ENCODE results near the gene FRS2. TPM values are rescaled to one million over a fixed set of nuclear protein-coding genes. Genes with fewer than 3 reads are reported as not detected.

The FRS2 gene
- total and polyA plus RNA-seq, 9 of the 15 experiments (the other 6 are each of a cell fraction or from before 2014, with no cell fraction given): 1.0 to 9.1 (median 6.0) TPM

- no peak for TF ChIP-seq AFF1 (IDR thresholded peaks at IDR 0.05; ENCODE audit: low read depth in 1 of 2, partially characterized antibody in 2 of 2)
These were observed 53.5 kb downstream of the FRS2 start (continued) for GRCh38 chr12:69523433-69524330.

- Histone ChIP-seq H3K79me2 (ENCODE audit: control insufficient read depth, insufficient read depth, low read length) (peaks cover 62% of the 10 kb centered on the region), H3K4me3 (no peak overlapping the region), H2AFZ (ENCODE audit: low read depth, low read length) (no peak overlapping the region), H3K4me1 (replicated peaks in 1 of 2; ENCODE audit: control insufficient read depth in 2 of 2, insufficient read depth in 2 of 2, low read length in 2 of 2) (peaks cover 0 to 8% of the 10 kb centered on the region in 2 experiments; a peak in 1 of 5 replicates), H4K20me1 (replicated peaks; ENCODE audit: control insufficient read depth, insufficient read depth, low read length) (no peaks in the 10 kb centered on the region), H3K9ac (ENCODE audit: insufficient read depth in 1 of 2, low read depth in 2 of 2, low read length in 2 of 2) (no peak overlapping the region; a peak in 1 of 4 replicates), H3K27ac (ENCODE audit: extremely low read depth, low read depth, low read length) (no peak overlapping the region), H3K9me3 (replicated peaks; ENCODE audit: control insufficient read depth, insufficient read depth, low read depth, low read length) (no peaks in the 10 kb centered on the region), H3K27me3 (ENCODE audit: control insufficient read depth in 2 of 2, insufficient read depth in 2 of 2, low read length in 2 of 2) (no peaks in the 10 kb centered on the region), H3K36me3 (ENCODE audit: control insufficient read depth, insufficient read depth, low read length) (no peaks in the 10 kb centered on the region), H3K9me1 (ENCODE audit: control insufficient read depth, insufficient read depth, low read length) (no peaks in the 10 kb centered on the region), H3K4me2 (ENCODE audit: insufficient read depth, low read length) (no peak overlapping the region)
- no peak for DNase-seq (ENCODE audit: extremely low read depth in 1 of 4, low spot score in 3 of 4)
- intact Hi-C loops (cut with micrococcal nuclease): no loop called here
- BruUV-seq (replicated peaks): no TSS peak
- FAIRE-seq: no peak
- in situ Hi-C loops (cut with MboI): no loop called here
- TF ChIP-seq CC2D1A (IDR thresholded peaks at IDR 0.05) (no peak), CEBPG (CRISPR knock-in tag; IDR thresholded peaks at IDR 0.05) (no peak), CEBPG (tag; conservative IDR thresholded peaks at IDR 0.05 in 1 of 2, IDR thresholded peaks at IDR 0.05 in 1 of 2) (no peak), TCFL5 (CRISPR knock-in tag; conservative IDR thresholded peaks at IDR 0.05) (no peak), AFF1 (IDR thresholded peaks at IDR 0.05; ENCODE audit: low read depth in 1 of 2, partially characterized antibody in 2 of 2) (no peak), MEF2A (IDR thresholded peaks at IDR 0.05; ENCODE audit: control insufficient read depth, low read depth, low read length) (no peak), ZNF696 (CRISPR knock-in tag; conservative IDR thresholded peaks at IDR 0.05) (no peak), RNF219 (CRISPR knock-in tag; IDR thresholded peaks at IDR 0.05) (no peak)
- ChIA-PET CTCF (ENCODE audit: low intra/inter-chr PET ratio) (no interaction called here), POLR2A (interaction anchor here (0.6 to 0.7 kb wide), 2 partner anchors 27 to 140 kb away, joined by 3 read pairs; no protein-coding TSS in a partner anchor)
- no peak for ATAC-seq
- 64% methylated on average over 2 of the region's 2 CpGs for WGBS (ENCODE audit: insufficient coverage, low coverage, missing lambda C conversion rate)
These were observed 54.1 kb downstream of the FRS2 start for GRCh38 chr12:69524331-69524630.

Data from K562 (cell line).